ENCODE data around the gene LHCGR.
"Not testable (repeated sequence)": the region's sequence is repeated elsewhere in the genome, so short reads cannot be mapped to it uniquely, and the experiment has no call there.

LHCGR gene

DNA sequence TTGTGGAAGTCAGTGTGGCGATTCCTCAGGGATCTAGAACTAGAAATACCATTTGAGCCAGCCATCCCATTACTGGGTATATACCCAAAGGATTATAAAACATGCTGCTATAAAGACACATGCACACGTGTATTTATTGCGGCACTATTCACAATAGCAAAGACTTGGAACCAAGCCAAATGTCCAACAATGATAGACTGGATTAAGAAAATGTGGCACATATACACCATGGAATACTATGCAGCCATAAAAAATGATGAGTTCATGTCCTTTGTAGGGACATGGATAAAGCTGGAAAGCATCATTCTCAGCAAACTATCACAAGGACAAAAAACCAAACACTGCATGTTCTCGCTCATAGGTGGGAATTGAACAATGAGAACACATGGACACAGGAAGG, 16.3 kb downstream of the LHCGR start:
- not testable (repeated sequence) for DNase-seq

GRCh38 chr2:48738806-48739205, 16.7 kb downstream of the LHCGR start:
- no peak for DNase-seq

DNA sequence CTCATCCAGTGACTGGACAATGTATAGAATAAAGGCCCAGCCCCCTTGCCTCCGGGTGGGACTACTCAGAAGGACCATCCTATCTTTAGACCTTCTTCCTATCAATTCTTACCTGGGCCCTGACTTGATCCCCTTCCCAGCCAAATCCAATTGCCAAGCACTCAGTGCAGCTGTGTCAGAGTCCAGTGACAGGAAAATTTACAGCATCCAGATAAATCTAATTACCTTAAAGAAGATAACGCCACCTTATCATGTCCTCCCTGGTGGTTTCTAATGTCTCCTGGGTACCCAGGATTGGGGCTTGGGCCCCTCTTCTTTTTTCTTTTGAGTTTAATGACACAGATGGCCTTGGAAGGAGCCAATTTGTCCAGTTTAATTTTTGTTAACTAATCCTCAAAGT, 19.3 kb downstream of the LHCGR start:
- DNase-seq, result no peak

GRCh38 chr2:48734576-48735303, 20.8 kb downstream of the LHCGR start:
- DNase-seq, result no peak

DNA sequence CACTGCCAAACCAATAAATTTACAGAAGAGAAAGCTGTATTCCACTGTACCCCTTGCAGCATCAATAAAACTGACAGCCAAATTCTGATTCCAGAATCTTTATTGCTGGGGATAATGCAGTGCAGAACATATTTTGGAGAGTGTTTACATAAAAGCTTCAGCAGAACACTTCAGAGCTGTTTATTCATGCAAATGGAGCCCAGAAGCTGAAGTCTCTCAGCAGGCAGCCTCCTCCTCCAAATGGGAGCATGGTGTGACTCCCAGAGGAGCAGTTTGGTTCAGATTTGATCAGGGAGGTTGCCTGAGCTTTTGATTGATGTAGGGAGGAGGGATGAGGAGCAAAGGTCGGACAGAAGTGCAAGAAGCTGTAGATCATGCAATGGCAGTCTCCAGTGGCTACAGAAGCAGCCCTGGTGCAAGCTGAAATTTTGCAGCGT, 22.4 kb downstream of the LHCGR start:
- no peak for DNase-seq

DNA sequence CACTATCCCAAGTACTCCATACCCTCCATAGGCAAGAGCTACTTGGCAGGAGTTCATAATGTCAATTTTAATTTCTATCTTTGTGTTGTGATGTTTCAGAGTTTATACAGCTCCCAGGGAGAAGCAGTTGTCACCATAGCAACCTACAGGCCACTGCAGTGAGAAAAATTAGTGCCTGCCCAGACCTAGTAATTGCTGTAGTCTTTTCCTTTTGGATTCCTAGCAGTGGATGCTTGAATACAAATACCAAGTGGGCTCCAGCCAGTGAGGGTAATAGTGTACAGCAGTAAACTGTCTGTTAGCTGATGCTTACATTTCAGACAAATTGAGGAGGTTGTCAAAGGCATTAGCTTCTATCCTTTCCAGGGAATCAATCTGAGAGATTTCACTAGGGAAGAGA, 26.7 kb downstream of the LHCGR start:
- DNase-seq, result no peak

DNA sequence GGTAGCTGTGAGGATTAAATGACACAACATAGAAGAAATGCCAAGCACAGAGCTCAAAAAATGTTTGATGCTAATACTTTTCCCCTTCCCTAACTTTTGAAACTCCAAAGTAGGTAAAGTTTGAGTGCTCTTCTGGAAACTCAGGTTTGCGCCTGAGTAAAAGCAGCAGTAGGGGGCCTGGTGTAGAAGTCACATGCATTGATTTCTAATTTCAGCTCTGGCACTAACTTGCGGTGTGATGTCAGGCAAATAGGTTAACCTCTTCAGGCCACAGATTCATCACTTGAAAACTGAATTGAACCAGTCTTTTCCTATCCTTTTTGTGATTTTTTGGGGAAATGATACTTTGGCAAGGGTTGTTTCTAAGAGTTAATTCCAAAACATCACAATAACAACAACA, 27.2 kb downstream of the LHCGR start:
- DNase-seq, result no peak

DNA sequence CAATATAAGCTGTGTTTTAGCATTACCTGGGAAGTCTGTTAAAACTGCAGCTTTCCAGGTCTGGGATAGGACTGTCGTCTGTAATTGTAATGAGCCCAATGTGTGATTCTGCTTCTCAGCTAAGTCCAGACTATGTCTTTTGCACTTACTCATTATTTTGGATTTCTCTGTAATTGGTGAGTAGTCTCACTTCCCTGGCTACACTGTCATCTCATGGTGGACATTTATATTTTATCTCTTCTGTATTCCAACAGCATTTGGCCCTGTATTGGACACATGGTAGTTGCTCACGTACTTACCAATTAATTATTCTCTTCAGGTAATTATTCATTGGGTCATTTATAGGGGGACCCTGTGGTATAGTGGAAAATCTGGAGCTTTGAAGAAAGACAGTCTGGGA, 28.0 kb downstream of the LHCGR start:
- DNase-seq, result peak in 1 of 4 experiments; percentile 12

GRCh38 chr2:48725696-48726494, 29.6 kb downstream of the LHCGR start:
- no peak for DNase-seq

- no peak for DNase-seq
Observed at GRCh38 chr2:48724278-48724677, 31.2 kb downstream of the LHCGR start.

GRCh38 chr2:48723129-48723528, 32.4 kb downstream of the LHCGR start:
- DNase-seq, result no peak

DNA sequence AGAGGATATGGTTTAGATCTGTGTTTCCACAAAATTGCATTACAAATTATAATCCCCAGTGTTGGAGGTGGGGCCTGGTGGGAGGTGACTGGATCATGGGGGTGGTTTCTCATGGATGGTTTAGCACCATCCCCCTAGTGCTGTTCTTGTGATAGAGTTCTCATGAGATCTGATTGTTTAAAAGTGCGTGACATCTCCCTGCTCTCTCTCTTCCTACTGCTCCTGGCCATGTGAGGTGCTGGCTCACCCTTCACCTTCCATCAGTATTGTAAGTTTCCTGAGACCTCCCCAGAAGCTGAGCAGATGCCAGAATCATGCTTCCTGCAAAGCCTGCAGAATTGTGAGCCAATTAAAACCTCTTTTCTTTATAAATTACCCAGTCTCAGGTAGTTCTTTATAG, 33.1 kb downstream of the LHCGR start:
- DNase-seq, result no peak

DNA sequence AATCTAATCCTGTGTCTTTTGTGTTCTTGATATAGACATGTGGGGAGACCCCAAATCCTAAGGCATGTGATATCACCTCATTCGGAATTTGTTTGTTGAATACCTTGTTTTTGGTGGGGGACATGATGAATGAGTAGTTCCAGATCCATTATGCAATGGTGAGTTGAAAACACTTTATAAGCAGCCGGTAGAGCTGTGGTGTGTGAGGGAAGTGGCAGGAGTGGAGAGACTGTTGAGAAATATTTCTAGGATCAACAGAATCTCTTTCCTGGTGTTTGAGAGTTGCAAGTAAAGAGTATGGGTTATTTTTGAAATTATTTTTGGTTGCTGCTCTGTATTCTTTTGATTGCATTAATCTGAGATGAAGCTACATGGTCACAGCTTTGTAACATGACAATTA, 34.4 kb downstream of the LHCGR start:
- no peak for DNase-seq

DNA sequence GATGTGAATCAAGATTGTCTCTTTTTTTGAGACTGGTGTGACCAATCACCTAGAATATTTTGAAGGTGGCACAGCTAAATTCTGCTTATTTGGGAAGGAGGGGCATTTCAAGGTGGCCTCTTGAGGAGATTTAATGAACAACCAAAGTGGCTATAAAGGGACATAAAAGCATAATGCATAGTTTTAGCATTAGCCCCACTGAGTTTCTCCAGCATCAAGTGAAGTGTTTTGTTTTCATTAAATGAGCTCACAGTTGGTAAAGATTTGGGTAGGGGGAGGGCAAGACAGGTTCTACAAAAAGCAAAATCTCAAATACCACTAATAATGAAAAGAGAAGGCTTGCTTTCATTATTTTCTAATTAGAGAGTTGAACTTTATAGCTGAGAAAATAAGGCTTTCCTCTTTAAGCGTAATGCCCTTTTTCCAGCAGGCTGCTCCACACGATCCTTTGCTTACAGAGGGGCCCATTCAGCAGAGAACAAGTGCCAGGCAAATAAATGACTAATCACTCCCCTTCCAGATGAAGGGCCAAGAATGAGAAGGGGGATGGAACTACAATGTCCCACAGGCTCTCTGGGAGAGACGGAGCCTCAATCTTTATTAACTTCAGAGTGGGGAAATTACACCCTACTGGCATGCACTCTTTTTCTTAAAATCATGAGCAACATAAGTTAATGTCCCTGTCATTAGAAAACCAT, 35.9 kb downstream of the LHCGR start:
- no peak for DNase-seq

- DNase-seq, result peak in 3 of 4 experiments; percentile 5 to 65 (median 16)
Observed at GRCh38 chr2:48717846-48718245, 37.7 kb downstream of the LHCGR start.

- no peak for DNase-seq
Observed at GRCh38 chr2:48715956-48716355, 39.6 kb downstream of the LHCGR start.

DNA sequence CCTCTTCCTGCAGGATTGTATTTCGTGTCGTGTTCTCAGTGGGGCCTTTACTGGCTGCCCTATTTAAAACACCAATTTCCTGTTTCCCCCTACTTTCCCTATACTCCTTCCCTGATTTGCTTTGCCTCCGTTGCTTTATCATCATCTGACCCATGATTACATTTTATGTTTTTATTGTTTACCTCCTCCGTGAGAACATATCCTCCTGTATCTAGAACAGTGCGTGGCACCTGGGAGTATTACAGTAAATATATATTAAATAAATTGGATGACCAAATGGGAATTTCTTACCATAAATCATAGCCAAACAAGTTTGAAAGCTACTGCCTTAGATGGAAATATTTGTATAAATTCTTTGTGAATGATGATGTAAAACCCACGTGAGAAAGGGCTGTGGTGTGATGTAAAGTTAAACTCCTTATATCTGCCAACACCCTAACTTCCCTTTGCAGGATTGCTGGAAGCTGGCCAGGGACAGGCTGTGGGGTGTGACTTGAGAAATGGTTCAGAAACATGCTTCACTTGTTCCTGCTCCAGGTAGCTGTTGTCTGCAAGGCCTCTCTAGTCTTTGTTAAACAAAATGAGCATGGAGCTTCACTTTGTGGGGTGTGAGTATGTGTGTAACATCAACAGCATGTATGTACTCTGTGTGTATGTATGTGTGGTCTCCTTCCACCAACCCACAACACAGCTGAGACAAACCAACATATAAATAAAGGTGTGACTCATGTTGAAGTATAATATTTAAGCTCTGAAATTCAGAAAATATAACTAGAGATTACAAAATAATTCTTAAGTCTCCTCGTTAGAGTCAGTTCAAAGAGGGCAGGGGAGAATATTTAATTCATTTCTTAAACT, 40.3 kb downstream of the LHCGR start:
- DNase-seq, result peak; percentile 56 to 77 (median 72)

- DNase-seq, result peak in 1 of 4 experiments; percentile 15
Observed at GRCh38 chr2:48714245-48714644, 41.3 kb downstream of the LHCGR start.

DNA sequence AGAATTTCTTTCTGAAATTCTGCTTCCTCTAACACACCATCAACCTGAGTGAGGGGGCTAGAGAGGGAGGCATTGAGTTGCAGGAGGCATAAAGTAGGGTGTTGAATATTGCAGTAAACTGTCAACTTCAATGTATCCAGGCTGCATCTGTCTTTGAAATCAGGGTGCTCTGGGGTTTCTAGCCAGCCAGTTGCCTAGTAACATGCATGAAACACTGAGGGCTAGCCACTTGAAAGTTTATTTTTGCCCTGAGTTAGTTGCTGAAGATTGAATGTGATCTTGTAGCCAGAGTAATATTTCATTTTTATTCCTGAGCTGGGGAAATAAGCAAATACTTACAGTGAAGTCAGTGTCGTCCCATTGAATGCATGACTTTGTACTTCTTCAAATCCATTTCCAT, 41.9 kb downstream of the LHCGR start:
- no peak for DNase-seq

DNA sequence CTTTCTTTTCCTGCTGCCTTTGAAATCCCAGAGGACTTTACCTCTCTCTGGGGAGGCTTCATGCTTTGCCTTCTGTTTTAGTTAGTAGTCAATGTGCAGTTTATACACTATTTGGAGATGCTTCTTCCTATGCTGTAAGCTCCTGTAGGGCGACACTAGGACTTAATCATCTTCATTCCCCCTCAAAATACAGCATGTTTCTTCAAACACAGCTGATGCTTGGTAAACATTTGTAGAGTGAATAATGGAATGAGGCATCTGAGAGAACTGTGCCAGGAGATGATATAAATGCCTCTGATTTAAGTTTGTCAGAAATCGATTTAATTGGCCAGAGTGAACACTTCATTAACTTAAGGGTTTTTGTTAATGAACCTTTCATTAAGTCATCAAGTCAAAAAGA, 43.4 kb downstream of the LHCGR start:
- no peak for DNase-seq

GRCh38 chr2:48711343-48711742, 44.2 kb downstream of the LHCGR start:
- DNase-seq, result no peak
